ENCODE data around the gene HMGCR.
"Not testable (repeated sequence)": the region's sequence is repeated elsewhere in the genome, so short reads cannot be mapped to it uniquely, and the experiment has no call there.

HMGCR gene

GRCh38 chr5:75336615-75337336 lies at the start of gene HMGCR:
TSS of gene HMGCR (plus strand) at chr5:75337220. CDS start at chr5:75342606, 5,386 bp downstream.
- DNase-seq (ENCODE audit: low read depth) = peak; percentile 99

- DNase-seq (ENCODE audit: low read depth) = not testable (repeated sequence)
Observed at GRCh38 chr5:75291844-75292243, 45.2 kb upstream of the HMGCR start.

- DNase-seq (ENCODE audit: low read depth) = no peak
Observed at GRCh38 chr5:75300084-75300483, 36.9 kb upstream of the HMGCR start.

- no peak for DNase-seq (ENCODE audit: low read depth)
Observed at GRCh38 chr5:75303419-75303818, 33.6 kb upstream of the HMGCR start.

GRCh38 chr5:75304486-75304885 lies 32.5 kb upstream of the HMGCR start:
- not testable (repeated sequence) for DNase-seq (ENCODE audit: low read depth)

GRCh38 chr5:75306746-75307145 lies 30.3 kb upstream of the HMGCR start:
- DNase-seq (ENCODE audit: low read depth) = no peak

- no peak for DNase-seq (ENCODE audit: low read depth)
Observed at GRCh38 chr5:75310212-75310611, 26.8 kb upstream of the HMGCR start.

GRCh38 chr5:75319148-75319547 lies 17.9 kb upstream of the HMGCR start:
- DNase-seq (ENCODE audit: low read depth) = not testable (repeated sequence)

GRCh38 chr5:75319638-75320037 lies 17.4 kb upstream of the HMGCR start:
- DNase-seq (ENCODE audit: low read depth) = no peak

- no peak for DNase-seq (ENCODE audit: low read depth)
Observed at GRCh38 chr5:75320371-75320770, 16.6 kb upstream of the HMGCR start.

- DNase-seq (ENCODE audit: low read depth) = no peak
Observed at GRCh38 chr5:75322066-75322465, 15.0 kb upstream of the HMGCR start.

- DNase-seq (ENCODE audit: low read depth) = no peak
Observed at GRCh38 chr5:75324791-75325190, 12.2 kb upstream of the HMGCR start.

- DNase-seq (ENCODE audit: low read depth) = no peak
Observed at GRCh38 chr5:75325242-75325641, 11.8 kb upstream of the HMGCR start.

GRCh38 chr5:75330404-75330803 lies 6.6 kb upstream of the HMGCR start:
- DNase-seq (ENCODE audit: low read depth) = no peak

GRCh38 chr5:75331095-75332090 lies 5.6 kb upstream of the HMGCR start:
- DNase-seq (ENCODE audit: low read depth) = no peak

- DNase-seq (ENCODE audit: low read depth) = not testable (repeated sequence)
Observed at GRCh38 chr5:75333759-75334158, 3.3 kb upstream of the HMGCR start.

- not testable (repeated sequence) for DNase-seq (ENCODE audit: low read depth)
Observed at GRCh38 chr5:75334413-75334812, 2.6 kb upstream of the HMGCR start.

GRCh38 chr5:75335486-75335885 lies 1.5 kb upstream of the HMGCR start:
- no peak for DNase-seq (ENCODE audit: low read depth)

GRCh38 chr5:75335952-75336614 lies 937 bp upstream of the HMGCR start:
- peak; percentile 47 for DNase-seq (ENCODE audit: low read depth)

- no peak for DNase-seq (ENCODE audit: low read depth)
Observed at GRCh38 chr5:75337366-75338021, 474 bp downstream of the HMGCR start.

- no peak for DNase-seq (ENCODE audit: low read depth)
Observed at GRCh38 chr5:75338408-75338807, 1.4 kb downstream of the HMGCR start.
